Endothelial cell of umbilical vein (primary cell): ENCODE measurements around the gene ARHGAP30. TPM values are rescaled to one million over a fixed set of nuclear protein-coding genes. Genes with fewer than 3 reads are reported as not detected.

ENCODE experiments used
- BruUV-seq: library from RNA; stranded (reverse); fragments of 400-500 nt; replicated peaks from 2 replicates; lab custom pipeline; 2021; lab: Mats Ljungman, UMichigan
- CTCF ChIA-PET: fragments of 300-600, 350-600 bp; sonication (Branson Sonifier 250); formaldehyde crosslinking; loops from one replicate; lab custom pipeline; 2021; ENCODE audit warnings: antibody characterized with exemption, inconsistent platforms; lab: Charles Lee
- POLR2A ChIA-PET: fragments of 300-600, 350-600 bp; sonication (Branson Sonifier 250); formaldehyde crosslinking; loops from one replicate; lab custom pipeline; 2021; ENCODE audit warnings: antibody characterized with exemption, inconsistent platforms; lab: Charles Lee
- DNase-seq: peaks from one replicate; pipeline ENCODE4 v3.0.0-alpha.2; 2011; ENCODE audit warnings: low read depth, low spot score
- FAIRE-seq: peaks from 2 replicates; lab custom pipeline; 2011; peaks lifted over from hg19 to GRCh38; lab: Jason Lieb, UNC
- H2AFZ ChIP-seq: 2 replicates; pipeline ENCODE4 v1.6.0; 2012; ENCODE audit warnings: low read depth, low read length, control low read depth, inconsistent platforms
- H3K27ac ChIP-seq: 2 replicates; pipeline ENCODE4 v1.5.1; 2011; ENCODE audit warnings: low read depth, mild to moderate bottlenecking, control low read depth, low read length, moderate library complexity; ENCODE audit not compliant: insufficient read depth
- H3K27me3 ChIP-seq, 2 experiments: 2 replicates each; pipeline versions ENCODE4 v1.6.0 to v1.6.1; 2011; ENCODE audit warnings: low read length in 2 of 2, mixed read lengths in 1 of 2; ENCODE audit not compliant: control insufficient read depth in 2 of 2, insufficient read depth in 2 of 2
- H3K36me3 ChIP-seq, 2 experiments: 2 replicates in 1 of 2; 3 replicates in 1 of 2; pipeline ENCODE4 v1.5.1; 2011; ENCODE audit warnings: low read length in 2 of 2, mild to moderate bottlenecking in 1 of 2, moderate library complexity in 1 of 2; ENCODE audit not compliant: control insufficient read depth in 2 of 2, insufficient read depth in 2 of 2; ENCODE audit errors: extremely low read depth in 1 of 2
- H3K4me1 ChIP-seq: 3 replicates; pipeline ENCODE4 v1.5.1; 2011; ENCODE audit warnings: mild to moderate bottlenecking, low read length; ENCODE audit not compliant: control insufficient read depth, insufficient read depth; ENCODE audit errors: extremely low read depth
- H3K4me2 ChIP-seq: 2 replicates; pipeline ENCODE4 v1.6.1; 2011; ENCODE audit warnings: low read length, control low read depth, mixed read lengths; ENCODE audit not compliant: insufficient read depth
- H3K4me3 ChIP-seq, 3 experiments: fragments of 200-600 bp in 1 of 3; sonication (generic), shearing (Covaris generic) in 1 of 3; replicated peaks in 1 of 3; 2 replicates each; pipeline ENCODE4 v1.5.1; 2011 to 2016; ENCODE audit warnings: control low read depth in 3 of 3, low read length in 3 of 3, mild to moderate bottlenecking in 2 of 3, inconsistent platforms in 1 of 3, low read depth in 1 of 3, moderate library complexity in 1 of 3; ENCODE audit not compliant: insufficient read depth in 1 of 3
- H3K79me2 ChIP-seq: 2 replicates; pipeline ENCODE4 v1.6.0; 2012; ENCODE audit warnings: low read length, inconsistent platforms; ENCODE audit not compliant: control insufficient read depth, insufficient read depth
- H3K9ac ChIP-seq: replicated peaks from 2 replicates; pipeline ENCODE3; 2011; ENCODE audit warnings: low read length, control low read depth; ENCODE audit not compliant: insufficient read depth; ENCODE audit errors: extremely low read depth
- H3K9me1 ChIP-seq: replicated peaks from 3 replicates; pipeline ENCODE4 v1.6.0; 2011; ENCODE audit warnings: mild to moderate bottlenecking, low read length; ENCODE audit not compliant: control insufficient read depth, insufficient read depth; ENCODE audit errors: extremely low read depth
- H3K9me3 ChIP-seq: replicated peaks from 2 replicates; pipeline ENCODE4 v1.5.1; 2012; ENCODE audit warnings: low read length, inconsistent platforms; ENCODE audit not compliant: control insufficient read depth, insufficient read depth
- H4K20me1 ChIP-seq: replicated peaks from 2 replicates; pipeline ENCODE3; 2011; ENCODE audit warnings: mild to moderate bottlenecking, low read length; ENCODE audit not compliant: control insufficient read depth, insufficient read depth; ENCODE audit errors: extremely low read depth
- CTCF ChIP-seq, 2 donors: IDR thresholded peaks; 1 replicate in 1 of 2; 2 replicates in 1 of 2; pipeline ENCODE4 v1.5.1; 2011; ENCODE audit warnings: low read length in 2 of 2, mild to moderate bottlenecking in 2 of 2, moderate library complexity in 2 of 2, control low read depth in 1 of 2, inconsistent platforms in 1 of 2, low read depth in 1 of 2; ENCODE audit not compliant: insufficient read depth in 1 of 2; ENCODE audit errors: extremely low read depth in 1 of 2
- EZH2 ChIP-seq: IDR thresholded peaks from 2 replicates; pipeline ENCODE4 v1.6.1; 2012; ENCODE audit warnings: borderline replicate concordance, low read depth, mild to moderate bottlenecking, moderate library complexity, low read length, inconsistent platforms; ENCODE audit not compliant: severe bottlenecking
- FOS ChIP-seq: IDR thresholded peaks from 2 replicates; pipeline ENCODE4 v1.6.1; 2011; ENCODE audit warnings: mild to moderate bottlenecking, low read length, moderate library complexity, borderline replicate concordance; ENCODE audit not compliant: insufficient read depth
- GATA2 ChIP-seq: IDR thresholded peaks from 2 replicates; pipeline ENCODE4 v1.7.0; 2011; ENCODE audit warnings: low read depth, mild to moderate bottlenecking, moderate library complexity, mixed read lengths, low read length; ENCODE audit not compliant: insufficient read length, insufficient read depth
- JUN ChIP-seq: IDR thresholded peaks from 2 replicates; pipeline ENCODE4 v1.6.1; 2011; ENCODE audit warnings: borderline replicate concordance, low read depth; ENCODE audit not compliant: insufficient read length, insufficient read depth
- MAX ChIP-seq: IDR thresholded peaks from 2 replicates; pipeline ENCODE4 v1.6.1; 2011; ENCODE audit not compliant: insufficient read depth, insufficient read length
- MYC ChIP-seq: IDR thresholded peaks from one replicate; pipeline ENCODE4 v1.6.1; 2011; ENCODE audit warnings: mild to moderate bottlenecking, low read depth, low read length
- POLR2A ChIP-seq: IDR thresholded peaks from 2 replicates; pipeline ENCODE4 v1.6.1; 2012; ENCODE audit warnings: low read depth, mild to moderate bottlenecking, control low read depth, low read length
- POLR2AphosphoS5 ChIP-seq: IDR thresholded peaks from 2 replicates; pipeline ENCODE4 v1.6.1; 2012; ENCODE audit warnings: low read depth, mild to moderate bottlenecking, control low read depth, low read length, moderate library complexity; ENCODE audit not compliant: insufficient read depth
- dilution Hi-C: fragments of 300-500 bp; cut with MboI; formaldehyde crosslinking; loops from one replicate; pipeline ENCODE4 v1.15.0; 2019; ENCODE audit warnings: low sequenced_read_pairs; ENCODE audit not compliant: extremely low pct_ligation_motif_present
- intact Hi-C: fragments of 100-400 bp; cut with micrococcal nuclease; formaldehyde crosslinking; loops from one replicate; pipeline ENCODE4 v1.10.0; 2022
- polyA plus RNA-seq, 4 experiments: library from polyadenylated mRNA; depleted of rRNA in 3 of 4; stranded (reverse) in 3 of 4; unstranded in 1 of 4; fragments of >200 nt; gene quantifications; 2 replicates each; pipeline versions ENCODE4 v1.2.1 to v1.2.3, GENCODE V29; 2011 to 2012; ENCODE audit warnings: missing spikeins in 1 of 4
- total RNA-seq: library from RNA; stranded (reverse); gene quantifications from 2 replicates; pipeline ENCODE4 v1.2.3, GENCODE V29; 2021

Gene ARHGAP30
- total and polyA plus RNA-seq, 2 donors (not counting 3 experiments of a cell fraction or from before 2014, with no cell fraction given), result not detected

- ChIA-PET POLR2A (no interaction called here), CTCF (interaction anchor here (3.5 kb wide), 1 partner anchor 96 kb away, joined by 9 read pairs; the partner anchor contains the start of gene KLHDC9)
- H3K9me1 ChIP-seq, result no peaks in the 10 kb centered on the region
- H2AFZ ChIP-seq, result no peak overlapping the region
- peaks cover 7% of the 10 kb centered on the region for H3K79me2 ChIP-seq
- no TSS peak for BruUV-seq
- H3K36me3 ChIP-seq, result peaks cover 10 to 30% of the 10 kb centered on the region in 2 experiments
- FAIRE-seq, result peak; percentile 37
- no peak for DNase-seq
- dilution Hi-C loops, result no loop called here
- no peaks in the 10 kb centered on the region for H3K27me3 ChIP-seq
- peaks cover 13% of the 10 kb centered on the region for H3K4me1 ChIP-seq
- H3K27ac ChIP-seq, result no peak overlapping the region
- no peak for TF ChIP-seq POLR2AphosphoS5
- no peak for TF ChIP-seq JUN
- TF ChIP-seq EZH2, result no peak
- TF ChIP-seq MAX, result no peak
- no peak for TF ChIP-seq CTCF (IDR thresholded peaks at IDR 0.05; ENCODE audit: extremely low read depth in 1 of 2, insufficient read depth in 1 of 2, low read depth in 1 of 2, low read length in 2 of 2)
- TF ChIP-seq FOS, result no peak
- no peak for TF ChIP-seq POLR2A
- TF ChIP-seq GATA2, result no peak
- no peak for TF ChIP-seq MYC
- no peak overlapping the region for H3K9ac ChIP-seq
- intact Hi-C loops, result no loop called here
- H3K4me2 ChIP-seq, result no peak overlapping the region
- no peaks in the 10 kb centered on the region for H3K9me3 ChIP-seq
- H3K4me3 ChIP-seq, result no peak overlapping the region
- no peaks in the 10 kb centered on the region for H4K20me1 ChIP-seq
Measured at GRCh38 chr1:161001525-161001924, 68.2 kb downstream of the ARHGAP30 start.
